Peyer's patch (tissue), 4 donors: Measurements from ENCODE around the gene CETN2.

Experiments
- POLR2A ChIP-seq, 2 donors: fragments of 450-650 bp; IDR thresholded peaks; one replicate each; pipeline ENCODE4 v1.5.1; 2017; ENCODE audit warnings: antibody characterized with exemption in 2 of 2, mild to moderate bottlenecking in 2 of 2, moderate library complexity in 2 of 2
- TF ChIP-seq, protein P1 (sequence below), 6 experiments: fragments of 450-650 bp in 4 of 6; fragments of 200-600 bp in 2 of 6; sonication (generic) in 1 of 6; IDR thresholded peaks; one replicate each; pipeline ENCODE4 v1.5.1; 2017 to 2019; ENCODE audit warnings: antibody characterized with exemption in 6 of 6, mild to moderate bottlenecking in 3 of 6, moderate library complexity in 1 of 6

DNA sequence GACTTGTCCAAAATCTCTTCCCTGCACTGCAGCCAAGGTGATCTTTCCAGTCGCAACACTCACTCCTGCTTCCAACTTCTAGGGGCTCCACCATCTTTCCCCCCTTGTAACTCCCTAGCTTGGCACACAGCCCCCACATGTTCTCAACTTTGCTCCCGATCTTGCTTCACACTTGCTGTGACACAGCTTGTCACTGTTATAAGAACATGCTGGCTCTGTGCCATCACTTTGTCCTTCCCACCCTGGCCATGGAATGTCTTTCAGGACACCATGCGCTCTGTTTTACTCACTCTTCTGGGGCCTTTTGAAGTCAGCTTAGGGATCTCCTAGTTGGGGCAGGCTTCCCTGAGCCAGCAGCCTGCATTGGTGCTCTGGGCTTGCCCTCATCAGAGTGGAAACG lies 2.8 kb upstream of the CETN2 start:
- TF ChIP-seq, protein P1, sequence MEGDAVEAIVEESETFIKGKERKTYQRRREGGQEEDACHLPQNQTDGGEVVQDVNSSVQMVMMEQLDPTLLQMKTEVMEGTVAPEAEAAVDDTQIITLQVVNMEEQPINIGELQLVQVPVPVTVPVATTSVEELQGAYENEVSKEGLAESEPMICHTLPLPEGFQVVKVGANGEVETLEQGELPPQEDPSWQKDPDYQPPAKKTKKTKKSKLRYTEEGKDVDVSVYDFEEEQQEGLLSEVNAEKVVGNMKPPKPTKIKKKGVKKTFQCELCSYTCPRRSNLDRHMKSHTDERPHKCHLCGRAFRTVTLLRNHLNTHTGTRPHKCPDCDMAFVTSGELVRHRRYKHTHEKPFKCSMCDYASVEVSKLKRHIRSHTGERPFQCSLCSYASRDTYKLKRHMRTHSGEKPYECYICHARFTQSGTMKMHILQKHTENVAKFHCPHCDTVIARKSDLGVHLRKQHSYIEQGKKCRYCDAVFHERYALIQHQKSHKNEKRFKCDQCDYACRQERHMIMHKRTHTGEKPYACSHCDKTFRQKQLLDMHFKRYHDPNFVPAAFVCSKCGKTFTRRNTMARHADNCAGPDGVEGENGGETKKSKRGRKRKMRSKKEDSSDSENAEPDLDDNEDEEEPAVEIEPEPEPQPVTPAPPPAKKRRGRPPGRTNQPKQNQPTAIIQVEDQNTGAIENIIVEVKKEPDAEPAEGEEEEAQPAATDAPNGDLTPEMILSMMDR (IDR thresholded peaks at IDR 0.05) = no peak
- TF ChIP-seq POLR2A (IDR thresholded peaks at IDR 0.05) = no peak
